H7 (cell line): Measurements from ENCODE around the gene SSUH2. TPM values are rescaled to one million over a fixed set of nuclear protein-coding genes. Genes with fewer than 3 reads are reported as not detected.

Experiments used
- DNase-seq: peaks from one replicate; pipeline ENCODE4 v3.0.0; 2012
- H3K27me3 ChIP-seq: 2 replicates; pipeline ENCODE4 v1.6.0; 2011; ENCODE audit warnings: mild to moderate bottlenecking, low read length; ENCODE audit not compliant: control insufficient read depth, insufficient read depth
- H3K36me3 ChIP-seq: replicated peaks from 2 replicates; pipeline ENCODE4 v1.5.1; 2011; ENCODE audit warnings: low read length; ENCODE audit not compliant: control insufficient read depth, insufficient read depth
- H3K4me3 ChIP-seq: 2 replicates; pipeline ENCODE4 v1.5.1; 2011; ENCODE audit warnings: low read depth, mild to moderate bottlenecking, control low read depth, low read length, moderate library complexity; ENCODE audit not compliant: insufficient read depth
- total RNA-seq: library from RNA; depleted of rRNA; stranded (reverse); fragments of >200 nt; shearing (Covaris generic); gene quantifications from 2 replicates; pipeline ENCODE4 v1.2.3, GENCODE V29; 2014

The SSUH2 gene
- total RNA-seq, 1 experiment from 2014 or later = 0.42 TPM

DNA sequence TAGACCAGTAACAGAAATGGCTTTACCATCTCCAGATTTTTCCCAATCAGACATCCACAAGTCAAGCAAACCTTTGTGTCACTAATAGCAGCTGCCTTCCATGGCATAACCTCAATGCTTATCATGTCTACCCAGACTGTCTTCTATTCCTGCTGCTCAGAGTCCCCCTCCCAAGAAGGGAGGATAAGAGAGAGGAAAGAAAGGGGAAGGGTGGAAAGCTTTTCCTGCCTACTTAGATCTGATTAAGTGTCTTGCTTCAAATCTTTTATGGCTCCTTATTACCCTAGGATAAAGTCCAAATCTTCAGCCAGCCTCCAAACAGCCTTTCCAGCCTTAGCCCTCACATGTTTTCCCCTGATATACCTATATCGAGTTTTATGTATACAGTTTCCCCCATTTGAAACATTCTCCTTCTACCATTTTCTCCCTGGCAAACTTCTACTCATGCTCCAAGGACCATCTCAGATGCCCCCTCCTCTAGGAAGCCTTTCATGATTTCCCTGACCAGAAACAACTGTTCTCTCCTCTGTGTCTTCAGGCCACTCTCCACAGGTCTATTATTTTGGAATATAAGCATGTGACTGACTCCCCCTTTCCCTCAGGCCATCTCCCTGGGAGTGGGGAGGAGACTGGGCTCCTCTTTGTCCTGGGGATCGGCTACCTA is 7.9 kb upstream of the SSUH2 start:
- Histone ChIP-seq H3K27me3 (no peaks in the 10 kb centered on the region; the same call in 1 of the 2 replicates), H3K36me3 (no peaks in the 10 kb centered on the region), H3K4me3 (no peak overlapping the region)
- DNase-seq = no peak

DNA sequence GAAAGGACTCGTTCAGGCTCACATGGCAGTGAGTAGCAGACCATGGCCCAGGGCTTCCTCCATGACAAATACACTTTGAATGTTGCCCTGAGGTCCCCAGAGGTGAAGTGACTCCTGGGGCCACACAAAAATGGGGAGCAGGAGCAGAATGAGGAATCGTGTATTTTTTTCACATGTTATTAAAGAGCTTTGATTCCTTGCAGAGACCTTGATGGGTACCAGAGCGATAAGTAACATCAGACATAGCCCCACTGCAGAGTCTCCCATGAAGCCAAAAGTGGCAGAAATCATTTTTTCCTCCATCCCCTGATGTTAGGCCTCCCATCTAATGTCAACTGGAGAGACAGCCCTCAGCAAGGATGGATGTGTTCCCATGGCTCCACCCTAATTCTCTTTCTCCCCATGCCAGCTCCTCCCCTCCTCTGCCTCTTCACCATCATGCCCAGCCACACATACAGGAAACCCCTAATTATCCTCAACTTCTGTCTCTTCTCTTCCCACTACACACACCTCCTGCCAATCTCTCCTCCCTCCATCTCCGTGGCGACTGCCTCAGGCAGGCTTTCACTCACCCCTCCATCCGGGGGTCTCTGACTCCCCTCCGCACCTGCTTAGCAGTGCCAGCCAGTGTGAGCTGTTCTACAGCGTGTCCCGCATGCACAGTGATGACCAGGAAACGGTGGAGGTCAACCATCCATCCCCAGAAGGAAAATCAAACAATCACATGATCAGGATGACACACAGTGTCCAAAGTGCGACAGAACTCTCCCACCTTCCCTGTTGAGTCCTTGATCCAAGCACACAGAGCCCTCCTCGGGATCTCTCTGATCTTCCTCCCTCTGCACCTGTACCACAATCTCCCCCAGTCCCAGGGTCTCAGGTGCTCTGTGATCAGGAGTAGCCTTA is 7.1 kb upstream of the SSUH2 start:
- DNase-seq = no peak
- Histone ChIP-seq H3K27me3 (no peaks in the 10 kb centered on the region; the same call in 1 of the 2 replicates), H3K4me3 (no peak overlapping the region), H3K36me3 (no peaks in the 10 kb centered on the region)

DNA sequence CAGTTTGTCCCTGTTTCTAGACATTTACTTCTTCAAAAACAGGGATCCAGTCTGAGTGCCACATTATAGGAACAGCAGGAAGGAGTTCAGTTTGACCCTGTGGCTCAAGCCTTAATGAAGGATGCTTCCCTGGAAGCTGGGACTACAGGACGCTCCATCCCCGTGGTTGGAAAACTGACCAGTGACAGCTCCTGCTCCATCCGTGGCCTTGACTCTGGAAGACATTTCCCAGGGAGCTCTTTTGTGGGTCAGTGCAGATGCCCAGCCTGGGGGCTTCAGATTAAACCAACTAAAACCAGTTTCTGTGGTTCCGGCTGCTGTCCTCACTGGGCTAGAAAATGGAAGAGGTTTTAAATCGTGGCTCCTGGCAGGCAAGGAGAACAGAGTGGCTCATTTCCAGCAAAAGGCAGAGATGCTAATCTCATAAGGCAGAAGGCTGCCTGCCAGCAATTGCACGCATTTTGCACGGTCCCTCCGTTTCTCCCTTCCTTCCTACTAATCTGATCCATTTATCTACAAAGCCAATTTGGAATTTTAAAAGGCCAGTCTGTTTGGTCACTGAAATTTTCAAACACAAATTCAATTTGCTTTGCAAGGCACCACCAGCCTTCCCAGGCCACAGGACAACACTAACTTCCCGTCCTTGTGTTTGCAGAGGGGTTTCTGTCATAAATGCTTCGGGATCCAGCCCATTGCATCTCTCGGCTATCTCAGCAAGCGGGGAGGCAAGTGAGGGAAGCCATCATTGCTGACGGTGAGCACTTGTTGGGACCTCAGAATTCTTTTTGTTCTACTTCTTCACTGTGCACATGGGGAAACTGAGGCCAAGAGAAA is 6.2 kb upstream of the SSUH2 start:
- no peaks in the 10 kb centered on the region for H3K36me3 ChIP-seq
- no peak for DNase-seq
- H3K27me3 ChIP-seq = no peaks in the 10 kb centered on the region; the same call in 1 of the 2 replicates
- H3K4me3 ChIP-seq = no peak overlapping the region

DNA sequence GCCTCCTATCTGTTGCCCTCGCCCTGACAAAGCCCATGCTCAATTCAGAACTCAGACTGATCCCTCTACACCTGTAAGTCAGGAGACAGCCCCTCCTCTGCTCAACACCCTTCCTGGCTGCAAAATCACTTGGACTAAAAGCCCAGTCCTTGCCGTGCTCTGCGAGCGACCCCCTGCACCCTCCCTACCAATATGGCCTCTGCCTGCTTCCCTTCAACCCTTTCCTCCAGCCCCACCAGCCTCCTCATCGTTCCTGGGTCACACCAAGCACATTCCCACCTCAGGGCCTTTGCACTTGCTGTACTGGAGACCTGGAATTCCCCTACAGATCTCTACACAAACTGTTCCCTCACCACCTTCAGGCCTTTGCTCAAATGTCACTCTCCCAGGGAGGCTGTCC is 5.2 kb upstream of the SSUH2 start:
- Histone ChIP-seq H3K27me3 (no peaks in the 10 kb centered on the region; the same call in 1 of the 2 replicates), H3K4me3 (no peak overlapping the region), H3K36me3 (no peaks in the 10 kb centered on the region)
- no peak for DNase-seq

DNA sequence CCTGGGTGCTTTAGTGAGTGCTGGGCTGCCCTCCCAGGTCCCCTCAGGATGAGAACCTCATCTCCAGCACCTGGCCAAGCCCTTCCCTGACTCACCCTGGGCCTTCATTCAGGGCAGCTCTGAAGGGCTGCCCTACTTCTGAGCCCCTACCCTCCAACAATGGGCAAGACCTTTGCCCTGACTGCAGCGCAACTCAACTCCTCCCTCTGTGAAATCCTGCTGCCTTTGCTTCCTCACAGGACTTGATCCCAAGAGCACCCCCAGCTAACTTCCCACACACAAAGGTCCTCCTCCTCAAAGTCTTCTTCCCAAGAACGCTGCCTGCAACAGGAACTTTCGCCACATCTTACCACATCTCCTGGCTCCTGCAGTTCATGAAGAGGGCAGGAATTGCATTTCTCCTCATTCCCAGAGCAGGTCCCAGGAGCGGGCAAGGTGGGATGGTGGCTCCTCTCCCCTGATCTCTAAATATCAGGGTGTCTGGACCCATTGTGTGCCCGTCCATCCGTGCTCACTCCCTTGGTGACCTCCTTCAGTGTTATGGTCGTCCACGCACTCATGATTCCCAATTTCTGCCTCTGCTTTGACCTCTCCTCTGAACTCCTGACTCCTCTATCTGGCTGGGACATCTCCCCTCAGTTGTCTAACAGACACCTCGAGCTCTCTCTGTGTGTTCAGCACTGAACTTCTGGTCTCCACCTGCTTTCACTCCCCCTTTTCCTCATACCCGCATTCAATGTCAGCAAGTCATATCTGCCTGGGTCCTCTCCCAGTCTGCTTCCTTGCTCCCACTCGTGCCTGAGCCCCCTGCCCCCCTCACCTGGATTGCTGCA is 4.5 kb upstream of the SSUH2 start:
- H3K4me3 ChIP-seq = no peak overlapping the region
- no peaks in the 10 kb centered on the region; the same call in 1 of the 2 replicates for H3K27me3 ChIP-seq
- no peak for DNase-seq
- no peaks in the 10 kb centered on the region for H3K36me3 ChIP-seq

DNA sequence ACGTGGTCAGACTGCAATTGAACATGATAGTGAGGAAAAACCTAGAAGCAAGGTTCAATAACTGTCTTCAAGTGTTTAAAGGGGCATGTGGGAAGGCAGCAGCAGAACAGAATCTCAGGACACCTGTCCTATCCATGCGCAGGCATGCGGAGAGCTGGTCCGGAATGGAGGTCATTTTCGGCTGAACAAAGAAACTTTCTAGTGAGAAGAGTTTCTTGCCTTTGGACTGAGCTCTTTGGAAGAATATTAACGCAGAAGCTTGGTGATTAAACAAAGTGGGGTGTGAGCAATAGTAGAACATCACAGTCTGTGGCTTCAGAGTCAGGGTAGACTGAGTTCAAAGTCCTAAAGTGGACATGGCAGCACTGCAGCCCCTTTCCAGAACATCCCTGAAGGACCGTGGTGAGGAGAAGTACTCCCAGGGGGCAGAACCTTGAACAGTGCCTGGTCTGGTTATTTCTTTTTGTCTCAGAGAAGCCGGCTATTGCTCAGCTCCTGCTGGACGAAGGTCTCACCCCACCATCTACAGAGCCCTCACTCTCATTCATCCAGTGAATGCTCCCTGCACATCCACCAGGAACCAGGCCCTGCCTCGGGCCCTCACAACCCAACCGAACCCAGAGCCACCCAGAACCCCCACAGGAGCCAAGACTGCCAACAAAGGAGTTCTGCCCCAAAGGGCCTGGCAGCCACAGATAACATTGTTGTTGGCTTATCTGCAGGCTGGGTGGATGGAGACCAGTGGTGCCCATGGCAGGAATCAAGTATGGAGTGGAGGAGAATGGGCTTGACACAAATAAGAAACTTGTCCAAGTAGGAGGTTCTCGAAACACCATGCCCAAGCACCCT is 2.8 kb upstream of the SSUH2 start:
- no peaks in the 10 kb centered on the region; the same call in 1 of the 2 replicates for H3K27me3 ChIP-seq
- DNase-seq = no peak
- H3K36me3 ChIP-seq = no peaks in the 10 kb centered on the region
- H3K4me3 ChIP-seq = no peak overlapping the region

DNA sequence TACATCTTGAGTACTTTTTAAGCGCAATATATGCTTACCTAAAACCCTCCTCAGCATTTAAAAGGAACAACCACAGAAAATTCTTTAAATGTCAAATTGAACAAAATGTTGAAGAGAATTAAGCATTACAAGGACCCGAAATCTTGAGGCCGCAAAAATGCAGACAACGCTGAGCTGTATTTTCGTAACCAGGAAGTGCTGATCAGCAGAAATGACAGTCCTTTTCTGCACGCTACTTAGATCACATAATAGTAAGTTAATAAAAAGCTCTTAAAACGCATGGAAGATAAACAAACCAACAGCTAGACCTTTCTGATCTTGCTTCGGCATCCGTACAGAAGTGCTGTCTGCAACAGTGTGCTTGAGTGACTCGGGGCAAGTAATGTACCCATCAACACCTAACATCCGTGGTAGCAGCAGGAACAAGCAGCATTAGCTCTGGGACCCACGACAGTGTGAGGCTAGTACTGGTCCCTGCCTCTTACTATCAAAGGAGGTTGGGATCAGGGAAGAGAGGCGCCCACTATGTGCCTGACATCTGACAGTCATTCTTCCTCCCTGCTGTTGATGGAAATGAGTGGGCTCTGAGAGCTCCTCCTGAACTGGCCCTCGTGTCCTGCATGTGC is 1.8 kb upstream of the SSUH2 start:
- Histone ChIP-seq H3K27me3 (no peaks in the 10 kb centered on the region; the same call in 1 of the 2 replicates), H3K4me3 (no peak overlapping the region), H3K36me3 (no peaks in the 10 kb centered on the region)
- no peak for DNase-seq

DNA sequence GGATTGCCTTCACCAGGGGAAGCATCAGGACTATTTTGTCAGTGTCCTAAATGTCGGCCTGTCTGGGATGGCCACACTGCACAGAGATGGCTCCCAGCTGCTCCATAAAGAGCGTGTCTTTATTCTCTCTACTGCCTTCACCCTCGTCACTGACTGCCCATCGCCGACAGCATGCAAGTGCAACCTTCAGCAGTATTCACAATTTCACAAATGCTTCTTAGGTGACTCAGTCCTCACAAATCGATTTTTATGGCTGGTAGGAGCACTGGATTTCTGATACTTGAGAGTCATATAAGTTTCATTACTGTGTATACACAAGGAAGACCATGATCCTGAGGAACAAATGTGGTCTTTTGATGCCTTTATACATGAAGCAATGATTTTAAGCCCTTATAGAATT is 1.1 kb upstream of the SSUH2 start:
- H3K27me3 ChIP-seq = no peaks in the 10 kb centered on the region; the same call in 1 of the 2 replicates
- no peak overlapping the region for H3K4me3 ChIP-seq
- DNase-seq = no peak
- no peaks in the 10 kb centered on the region for H3K36me3 ChIP-seq

DNA sequence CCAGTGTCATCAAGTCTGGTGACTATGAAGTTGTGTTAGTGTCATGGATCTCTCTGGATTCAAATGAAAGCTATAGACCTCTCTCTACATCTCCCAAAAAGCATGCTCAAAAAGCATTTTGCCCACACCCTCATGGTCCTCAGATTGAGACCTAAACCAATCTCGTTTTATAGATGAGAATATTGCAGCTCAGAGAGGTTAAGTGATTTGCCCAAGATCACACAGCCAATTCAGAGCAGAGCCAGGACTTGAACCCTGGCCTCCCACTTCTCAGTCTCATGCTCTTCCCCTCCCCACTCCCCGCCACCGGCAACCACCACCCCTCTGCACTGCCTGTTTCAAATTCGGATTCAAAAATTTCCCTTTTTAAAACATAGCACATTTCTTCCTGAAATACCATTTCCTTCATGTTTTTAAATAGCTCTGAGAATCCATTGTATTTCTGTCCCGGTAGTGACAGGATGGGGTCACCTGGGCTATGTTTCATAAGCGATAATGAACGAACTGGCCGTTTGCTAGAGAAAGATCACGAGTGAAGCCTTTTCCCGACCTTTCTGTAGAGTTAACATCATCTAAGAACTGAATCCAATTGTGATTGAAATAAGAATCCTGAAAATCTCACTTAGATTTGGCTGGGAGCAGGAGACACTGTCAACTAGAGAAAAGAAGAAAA is 769 bp downstream of the SSUH2 start:
- no peak overlapping the region for H3K4me3 ChIP-seq
- DNase-seq = no peak
- no peaks in the 10 kb centered on the region for H3K36me3 ChIP-seq

DNA sequence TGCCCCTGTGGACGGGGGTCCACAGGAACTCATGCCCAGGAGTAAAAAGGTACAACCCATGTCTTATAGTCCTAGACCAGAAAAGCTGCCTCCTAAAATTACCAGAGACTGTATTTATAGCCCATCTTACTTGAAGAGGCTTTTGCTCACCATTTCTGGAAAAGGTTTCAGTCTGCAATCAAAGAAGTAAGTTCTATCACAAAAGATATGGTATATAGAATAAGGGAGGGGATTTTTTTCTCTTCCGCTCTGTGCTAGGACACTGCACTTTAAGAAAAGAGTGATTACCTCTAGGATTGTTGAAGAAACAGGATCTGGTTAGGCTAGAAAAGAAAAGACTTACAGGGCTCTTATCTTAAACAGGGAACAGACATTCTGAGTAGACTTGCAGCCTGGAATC is 2.6 kb downstream of the SSUH2 start:
- Histone ChIP-seq H3K36me3 (no peaks in the 10 kb centered on the region), H3K4me3 (no peak overlapping the region), H3K27me3 (no peaks in the 10 kb centered on the region)
- DNase-seq = no peak

More for the DNA sequence above, 769 bp downstream of the SSUH2 start:
- H3K27me3 ChIP-seq = no peaks in the 10 kb centered on the region; the same call in 1 of the 2 replicates

DNA sequence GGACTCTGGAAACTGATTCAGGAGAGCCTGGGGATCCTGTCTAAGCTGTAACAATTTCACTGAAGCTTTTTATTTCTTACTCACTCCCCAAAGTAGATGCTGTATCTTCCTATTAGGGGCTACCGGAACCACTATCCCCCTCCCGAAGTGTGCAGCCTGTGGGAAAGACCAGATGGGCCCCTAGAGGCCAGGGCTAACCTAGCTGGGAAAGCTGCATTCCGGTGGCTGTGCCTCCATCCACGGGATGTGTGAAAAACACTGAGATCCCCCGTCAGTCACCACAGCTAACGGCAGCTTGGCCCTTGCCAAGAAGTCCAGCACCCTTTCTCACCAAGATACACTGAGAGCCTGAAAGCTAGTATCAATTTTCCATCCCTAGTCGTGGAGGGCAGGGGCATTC is 3.1 kb downstream of the SSUH2 start:
- Histone ChIP-seq H3K27me3 (no peaks in the 10 kb centered on the region), H3K4me3 (no peak overlapping the region), H3K36me3 (no peaks in the 10 kb centered on the region)
- peak; percentile 61 for DNase-seq

DNA sequence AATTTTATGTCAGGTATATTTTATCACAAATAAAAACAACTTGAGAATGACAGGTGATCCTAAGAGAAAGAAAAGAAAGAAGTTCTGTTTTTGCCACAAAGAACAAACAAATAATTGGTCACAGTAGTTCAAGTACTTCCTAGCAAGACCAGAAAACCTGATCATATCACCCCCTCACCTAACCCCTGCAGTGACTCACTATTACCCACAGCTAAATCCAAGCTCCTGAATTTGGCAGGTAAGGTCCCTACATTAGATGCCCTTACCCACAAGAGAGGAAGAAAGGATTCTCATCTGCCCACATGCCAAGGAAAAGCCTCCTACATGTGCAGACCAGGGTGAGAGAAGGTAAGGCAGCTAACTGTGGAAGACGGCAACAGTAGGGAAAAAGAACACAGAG is 4.4 kb downstream of the SSUH2 start:
- no peak for DNase-seq
- Histone ChIP-seq H3K27me3 (no peaks in the 10 kb centered on the region), H3K36me3 (no peaks in the 10 kb centered on the region), H3K4me3 (no peak overlapping the region)
